Activated CD8-positive, alpha-beta T cell treated with anti-CD3 and anti-CD28 coated beads for 36 hours (primary cell): ENCODE measurements around the gene NR0B2. TPM values are rescaled to one million over a fixed set of nuclear protein-coding genes. Genes with fewer than 3 reads are reported as not detected.
A peak's percentile ranks its signal among the peaks of the same experiment; 100 is the strongest.
"Not testable (repeated sequence)": the region's sequence is repeated elsewhere in the genome, so short reads cannot be mapped to it uniquely, and the experiment has no call there.

ENCODE experiments used
- ATAC-seq: fragments of 200-7000 bp; cut with Tn5 transposase; one replicate; pipeline ENCODE4 v1.10.0; 2021; ENCODE audit warnings: mild to moderate bottlenecking, moderate library complexity
- CTCF ChIA-PET: fragments of 350-600 bp; sonication (Branson Sonifier 250); formaldehyde crosslinking; loops from one replicate; lab custom pipeline; 2021; ENCODE audit warnings: antibody characterized with exemption; lab: Charles Lee
- POLR2A ChIA-PET: fragments of 350-600 bp; sonication (Branson Sonifier 250); formaldehyde crosslinking; loops from one replicate; lab custom pipeline; 2021; ENCODE audit warnings: antibody characterized with exemption; lab: Charles Lee
- DNase-seq: peaks from one replicate; pipeline ENCODE4 v3.0.0-alpha.2; 2020
- H3K27ac Mint-ChIP-seq: one replicate; pipeline ENCODE4 v1.8.0; 2021; ENCODE audit warnings: mild to moderate bottlenecking, mixed read lengths
- H3K27me3 Mint-ChIP-seq: one replicate; pipeline ENCODE4 v1.8.0; 2021; ENCODE audit warnings: mixed read lengths
- H3K36me3 Mint-ChIP-seq: one replicate; pipeline ENCODE4 v1.8.0; 2021; ENCODE audit warnings: low read depth, mixed read lengths
- H3K4me1 Mint-ChIP-seq: one replicate; pipeline ENCODE4 v1.8.0; 2021; ENCODE audit warnings: low read depth, mixed read lengths
- H3K4me3 Mint-ChIP-seq: one replicate; pipeline ENCODE4 v1.8.0; 2021; ENCODE audit warnings: mild to moderate bottlenecking, moderate library complexity, mixed read lengths
- H3K9me3 Mint-ChIP-seq: one replicate; pipeline ENCODE4 v1.8.0; 2021; ENCODE audit warnings: mixed read lengths
- CTCF ChIP-seq: fragments of 200-600 bp; IDR thresholded peaks from one replicate; pipeline ENCODE4 v1.8.0; 2022; ENCODE audit warnings: antibody characterized with exemption, mild to moderate bottlenecking
- intact Hi-C: fragments of 100-400 bp; cut with micrococcal nuclease; formaldehyde crosslinking; loops from one replicate; pipeline ENCODE4 v1.10.0; 2022
- total RNA-seq, 2 experiments: library from RNA; stranded (reverse); gene quantifications; one replicate each; pipeline ENCODE4 v1.2.3, GENCODE V29; 2021

NR0B2 gene
- total RNA-seq, 2 experiments from 2014 or later = not detected

GRCh38 chr1:26879793-26880192, 34.0 kb downstream of the NR0B2 start:
- no peak overlapping the region for H3K27ac Mint-ChIP-seq
- intact Hi-C loops = loop anchor here (5.0 to 10.0 kb wide), 2 partner anchors 65 to 277 kb away; no protein-coding TSS in a partner anchor
- ATAC-seq (no peak), DNase-seq (no peak)
- peaks cover 2% of the 10 kb centered on the region for H3K4me1 Mint-ChIP-seq
- CTCF ChIA-PET = interaction anchor here (1.6 to 2.1 kb wide), 4 partner anchors 14 to 341 kb away, joined by 4 to 11 read pairs (median 6); no protein-coding TSS in a partner anchor
- no peaks in the 10 kb centered on the region for H3K27me3 Mint-ChIP-seq
- peaks cover 42% of the 10 kb centered on the region for H3K36me3 Mint-ChIP-seq
- POLR2A ChIA-PET = interaction anchor here (1.6 kb wide), 1 partner anchor 10 kb away, joined by 4 read pairs; the partner anchor contains the start of gene GPN2
- no peak overlapping the region for H3K4me3 Mint-ChIP-seq
- H3K9me3 Mint-ChIP-seq = no peaks in the 10 kb centered on the region
- no peak for TF ChIP-seq CTCF

GRCh38 chr1:26877326-26877725, 36.4 kb downstream of the NR0B2 start:
- ATAC-seq = no peak
- Mint-ChIP-seq H3K27ac (no peak overlapping the region), H3K36me3 (peaks cover 22% of the 10 kb centered on the region), H3K27me3 (no peaks in the 10 kb centered on the region), H3K4me3 (no peak overlapping the region), H3K9me3 (no peaks in the 10 kb centered on the region), H3K4me1 (peaks cover 2% of the 10 kb centered on the region)
- ChIA-PET POLR2A (interaction anchor here (0.9 to 2.2 kb wide), 2 partner anchors 23 to 49 kb away, joined by 3 to 5 read pairs; partner anchors contain the start of gene GPATCH3), CTCF (interaction anchor here (0.7 to 2.7 kb wide), 7 partner anchors 9 to 275 kb away, joined by 3 to 19 read pairs (median 5); no protein-coding TSS in a partner anchor)
- intact Hi-C loops = loop anchor here (5.0 to 10.0 kb wide), 2 partner anchors 63 to 275 kb away; no protein-coding TSS in a partner anchor
- no peak for DNase-seq
- no peak for TF ChIP-seq CTCF

GRCh38 chr1:26874896-26875295, 38.9 kb downstream of the NR0B2 start:
- H3K27ac Mint-ChIP-seq = no peak overlapping the region
- no peaks in the 10 kb centered on the region for H3K9me3 Mint-ChIP-seq

GRCh38 chr1:26873097-26873496, 40.7 kb downstream of the NR0B2 start:
- not testable (repeated sequence) for H3K27ac Mint-ChIP-seq

More at GRCh38 chr1:26874896-26875295, 38.9 kb downstream of the NR0B2 start:
- TF ChIP-seq CTCF = no peak
- Mint-ChIP-seq H3K4me1 (peaks cover 2% of the 10 kb centered on the region), H3K27me3 (no peaks in the 10 kb centered on the region), H3K4me3 (no peak overlapping the region), H3K36me3 (peaks cover 16% of the 10 kb centered on the region)
- DNase-seq = no peak
- ChIA-PET CTCF (no interaction called here), POLR2A (interaction anchor here (1.4 kb wide), 1 partner anchor 9 kb away, joined by 9 read pairs; no protein-coding TSS in a partner anchor)
- ATAC-seq = no peak
- intact Hi-C loops = loop anchor here (5.0 to 10.0 kb wide), 2 partner anchors 60 to 273 kb away; no protein-coding TSS in a partner anchor

GRCh38 chr1:26864610-26865480, 48.9 kb downstream of the NR0B2 start:
- H3K36me3 Mint-ChIP-seq = no peaks in the 10 kb centered on the region
- ChIA-PET CTCF (interaction anchor here (0.7 to 2.5 kb wide), 15 partner anchors 9 to 265 kb away, joined by 3 to 19 read pairs (median 4); partner anchors contain the start of gene GPN2), POLR2A (interaction anchor here (0.6 to 3.9 kb wide), 28 partner anchors 9 to 364 kb away, joined by 3 to 37 read pairs (median 5); partner anchors contain the start of genes GPATCH3, GPN2, NUDC and PIGV)
- H3K4me1 Mint-ChIP-seq = peaks cover 20% of the 10 kb centered on the region
- H3K9me3 Mint-ChIP-seq = no peaks in the 10 kb centered on the region
- ATAC-seq = peak; percentile 94
- H3K27me3 Mint-ChIP-seq = no peaks in the 10 kb centered on the region
- TF ChIP-seq CTCF = no peak
- peak; percentile 95 for DNase-seq
- H3K27ac Mint-ChIP-seq = peak overlapping the region; percentile 87
- peak overlapping the region; percentile 89 for H3K4me3 Mint-ChIP-seq
- intact Hi-C loops = no loop called here

More at GRCh38 chr1:26873097-26873496, 40.7 kb downstream of the NR0B2 start:
- POLR2A ChIA-PET = interaction anchor here (0.7 kb wide), 1 partner anchor 43 kb away, joined by 4 read pairs; no protein-coding TSS in a partner anchor
- DNase-seq, H3K27me3 Mint-ChIP-seq, ATAC-seq, H3K4me1 Mint-ChIP-seq, H3K36me3 Mint-ChIP-seq, H3K4me3 Mint-ChIP-seq, H3K9me3 Mint-ChIP-seq: not testable (repeated sequence)
- intact Hi-C loops = loop anchor here (10.0 kb wide), 1 partner anchor 58 kb away; no protein-coding TSS in a partner anchor
- CTCF ChIA-PET = interaction anchor here (0.7 to 1.4 kb wide), 3 partner anchors 17 to 275 kb away, joined by 3 to 4 read pairs (median 4); partner anchors contain the start of gene GPN2
